Upper lobe of left lung (tissue), 4 donors: ENCODE data around the gene NSMCE4A.

Source experiments
- POLR2A ChIP-seq, 4 donors: fragments of 450-650 bp; IDR thresholded peaks; one replicate each; pipeline ENCODE4 v1.5.1; 2016 to 2017; ENCODE audit warnings: antibody characterized with exemption in 4 of 4, mild to moderate bottlenecking in 2 of 4
- TF ChIP-seq, protein P1 (sequence below), 6 experiments: fragments of 450-650 bp in 4 of 6; fragments of 200-600 bp in 2 of 6; sonication (generic) in 2 of 6; IDR thresholded peaks; one replicate each; pipeline ENCODE4 v1.5.1; 2016 to 2019; ENCODE audit warnings: antibody characterized with exemption in 6 of 6

- TF ChIP-seq, protein P1, sequence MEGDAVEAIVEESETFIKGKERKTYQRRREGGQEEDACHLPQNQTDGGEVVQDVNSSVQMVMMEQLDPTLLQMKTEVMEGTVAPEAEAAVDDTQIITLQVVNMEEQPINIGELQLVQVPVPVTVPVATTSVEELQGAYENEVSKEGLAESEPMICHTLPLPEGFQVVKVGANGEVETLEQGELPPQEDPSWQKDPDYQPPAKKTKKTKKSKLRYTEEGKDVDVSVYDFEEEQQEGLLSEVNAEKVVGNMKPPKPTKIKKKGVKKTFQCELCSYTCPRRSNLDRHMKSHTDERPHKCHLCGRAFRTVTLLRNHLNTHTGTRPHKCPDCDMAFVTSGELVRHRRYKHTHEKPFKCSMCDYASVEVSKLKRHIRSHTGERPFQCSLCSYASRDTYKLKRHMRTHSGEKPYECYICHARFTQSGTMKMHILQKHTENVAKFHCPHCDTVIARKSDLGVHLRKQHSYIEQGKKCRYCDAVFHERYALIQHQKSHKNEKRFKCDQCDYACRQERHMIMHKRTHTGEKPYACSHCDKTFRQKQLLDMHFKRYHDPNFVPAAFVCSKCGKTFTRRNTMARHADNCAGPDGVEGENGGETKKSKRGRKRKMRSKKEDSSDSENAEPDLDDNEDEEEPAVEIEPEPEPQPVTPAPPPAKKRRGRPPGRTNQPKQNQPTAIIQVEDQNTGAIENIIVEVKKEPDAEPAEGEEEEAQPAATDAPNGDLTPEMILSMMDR (IDR thresholded peaks at IDR 0.05), result no peak
- no peak for TF ChIP-seq POLR2A (IDR thresholded peaks at IDR 0.05)
These were observed 60.4 kb downstream of the NSMCE4A start for GRCh38 chr10:121914661-121915060.
